PC-9 (cell line): ENCODE measurements around the gene MPPED2. TPM values are rescaled to one million over a fixed set of nuclear protein-coding genes. Genes with fewer than 3 reads are reported as not detected.

ENCODE experiments used
- BruUV-seq: library from RNA; stranded (reverse); fragments of 400-500 nt; replicated peaks from 2 replicates; lab custom pipeline; 2021; lab: Mats Ljungman, UMichigan
- CTCF ChIA-PET: fragments of 300-600 bp; sonication (Branson Sonifier 250); formaldehyde crosslinking; loops from one replicate; lab custom pipeline; 2022; ENCODE audit warnings: antibody characterized with exemption; lab: Charles Lee
- POLR2A ChIA-PET: fragments of 300-600 bp; sonication (Branson Sonifier 250); formaldehyde crosslinking; loops from one replicate; lab custom pipeline; 2022; ENCODE audit warnings: antibody characterized with exemption; ENCODE audit not compliant: unreplicated experiment; lab: Charles Lee
- DNase-seq, 2 experiments: peaks; one replicate each; pipeline versions ENCODE4 v3.0.0 to v3.0.0-alpha.2; 2015 to 2022; ENCODE audit warnings: mixed read lengths in 1 of 2
- H2AFZ ChIP-seq: fragments of 200-600 bp; sonication (generic); 2 replicates; pipeline ENCODE4 v1.8.1; 2017; ENCODE audit warnings: antibody characterized with exemption
- H3F3A ChIP-seq: fragments of 200-600 bp; sonication (generic); 2 replicates; pipeline ENCODE4 v1.8.1; 2017; ENCODE audit warnings: antibody characterized with exemption, mild to moderate bottlenecking, low read depth; ENCODE audit not compliant: insufficient read depth
- H3K27ac ChIP-seq: fragments of 200-600 bp; sonication (generic); 2 replicates; pipeline ENCODE4 v1.6.1; 2016; ENCODE audit warnings: mixed run types
- H3K27me3 ChIP-seq: fragments of 200-600 bp; sonication (generic); 2 replicates; pipeline ENCODE4 v1.6.1; 2016; ENCODE audit warnings: low read depth, mixed run types; ENCODE audit not compliant: insufficient read depth
- H3K36me3 ChIP-seq: fragments of 200-600 bp; sonication (generic); 2 replicates; pipeline ENCODE4 v1.6.1; 2016; ENCODE audit warnings: low read depth, mixed run types
- H3K4me1 ChIP-seq: fragments of 200-600 bp; sonication (generic); replicated peaks from 2 replicates; pipeline ENCODE4 v1.6.1; 2016; ENCODE audit warnings: mixed run types; ENCODE audit not compliant: insufficient read depth
- H3K4me2 ChIP-seq: fragments of 200-600 bp; sonication (generic); 2 replicates; pipeline ENCODE4 v1.6.1; 2017; ENCODE audit warnings: mixed run types
- H3K4me3 ChIP-seq: fragments of 200-600 bp; sonication (generic); 2 replicates; pipeline ENCODE4 v1.6.1; 2016; ENCODE audit warnings: mixed run types
- H3K79me2 ChIP-seq: fragments of 200-600 bp; sonication (generic); 2 replicates; pipeline ENCODE4 v1.6.1; 2017; ENCODE audit warnings: low read depth, mixed run types
- H3K9me2 ChIP-seq: fragments of 200-600 bp; sonication (generic); 2 replicates; pipeline ENCODE4 v1.8.1; 2017; ENCODE audit warnings: mild to moderate bottlenecking; ENCODE audit not compliant: insufficient read depth
- H3K9me3 ChIP-seq: fragments of 200-600 bp; sonication (generic); 2 replicates; pipeline ENCODE4 v1.8.1; 2016; ENCODE audit warnings: low read depth; ENCODE audit not compliant: insufficient read depth
- H4K20me1 ChIP-seq: fragments of 200-600 bp; sonication (generic); 2 replicates; pipeline ENCODE4 v1.8.1; 2017; ENCODE audit not compliant: insufficient read depth
- EZH2 ChIP-seq: fragments of 200-600 bp; sonication (generic); IDR thresholded peaks from 2 replicates; pipeline ENCODE4 v1.8.0; 2017; ENCODE audit warnings: antibody characterized with exemption, low read depth
- intact Hi-C: fragments of 100-400 bp; cut with micrococcal nuclease; formaldehyde crosslinking; loops from one replicate; pipeline ENCODE4 v1.10.0; 2022; ENCODE audit not compliant: unreplicated experiment
- total RNA-seq: library from RNA; stranded (reverse); gene quantifications from 2 replicates; pipeline ENCODE4 v1.2.3, GENCODE V29; 2021
- TF ChIP-seq, protein P1 (sequence below): fragments of 200-600 bp; sonication (generic); conservative IDR thresholded peaks from 2 replicates; pipeline ENCODE4 v1.6.1; 2017; ENCODE audit warnings: mixed run types, antibody characterized with exemption, mild to moderate bottlenecking, moderate library complexity

MPPED2 gene
- total RNA-seq, 1 experiment from 2014 or later, result not detected

DNA sequence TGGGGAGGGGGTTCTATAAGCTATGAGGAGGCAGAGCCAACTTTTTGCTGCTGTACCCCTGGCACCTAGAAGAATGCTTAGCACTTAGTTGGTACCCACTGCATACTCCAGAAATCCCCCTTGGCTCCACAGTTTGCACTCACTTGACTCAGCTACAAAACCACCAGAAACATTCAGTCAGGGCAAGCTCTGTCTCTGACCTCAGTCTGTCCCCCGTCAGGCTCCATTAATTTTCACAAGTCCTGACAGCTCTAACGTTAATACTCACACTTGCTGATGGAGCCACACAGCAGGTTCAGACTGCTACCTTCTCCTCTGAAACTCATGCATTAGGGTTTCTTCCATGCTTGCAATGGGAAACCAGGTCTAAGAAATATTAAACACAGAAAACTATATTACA, 81.7 kb downstream of the MPPED2 start:
- POLR2A ChIA-PET, result no interaction called here
- Histone ChIP-seq H4K20me1 (no peaks in the 10 kb centered on the region), H3K27ac (no peak overlapping the region), H3K27me3 (peaks cover 29% of the 10 kb centered on the region), H2AFZ (no peak overlapping the region), H3F3A (no peaks in the 10 kb centered on the region), H3K4me2 (no peak overlapping the region), H3K9me3 (no peaks in the 10 kb centered on the region), H3K9me2 (no peaks in the 10 kb centered on the region), H3K4me3 (no peak overlapping the region), H3K36me3 (no peaks in the 10 kb centered on the region), H3K79me2 (no peaks in the 10 kb centered on the region), H3K4me1 (no peaks in the 10 kb centered on the region)
- TF ChIP-seq, protein P1, sequence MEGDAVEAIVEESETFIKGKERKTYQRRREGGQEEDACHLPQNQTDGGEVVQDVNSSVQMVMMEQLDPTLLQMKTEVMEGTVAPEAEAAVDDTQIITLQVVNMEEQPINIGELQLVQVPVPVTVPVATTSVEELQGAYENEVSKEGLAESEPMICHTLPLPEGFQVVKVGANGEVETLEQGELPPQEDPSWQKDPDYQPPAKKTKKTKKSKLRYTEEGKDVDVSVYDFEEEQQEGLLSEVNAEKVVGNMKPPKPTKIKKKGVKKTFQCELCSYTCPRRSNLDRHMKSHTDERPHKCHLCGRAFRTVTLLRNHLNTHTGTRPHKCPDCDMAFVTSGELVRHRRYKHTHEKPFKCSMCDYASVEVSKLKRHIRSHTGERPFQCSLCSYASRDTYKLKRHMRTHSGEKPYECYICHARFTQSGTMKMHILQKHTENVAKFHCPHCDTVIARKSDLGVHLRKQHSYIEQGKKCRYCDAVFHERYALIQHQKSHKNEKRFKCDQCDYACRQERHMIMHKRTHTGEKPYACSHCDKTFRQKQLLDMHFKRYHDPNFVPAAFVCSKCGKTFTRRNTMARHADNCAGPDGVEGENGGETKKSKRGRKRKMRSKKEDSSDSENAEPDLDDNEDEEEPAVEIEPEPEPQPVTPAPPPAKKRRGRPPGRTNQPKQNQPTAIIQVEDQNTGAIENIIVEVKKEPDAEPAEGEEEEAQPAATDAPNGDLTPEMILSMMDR, result no peak
- no peak for TF ChIP-seq EZH2
- no peak for DNase-seq
- intact Hi-C loops, result no loop called here
- CTCF ChIA-PET, result no interaction called here
- no TSS peak for BruUV-seq

DNA sequence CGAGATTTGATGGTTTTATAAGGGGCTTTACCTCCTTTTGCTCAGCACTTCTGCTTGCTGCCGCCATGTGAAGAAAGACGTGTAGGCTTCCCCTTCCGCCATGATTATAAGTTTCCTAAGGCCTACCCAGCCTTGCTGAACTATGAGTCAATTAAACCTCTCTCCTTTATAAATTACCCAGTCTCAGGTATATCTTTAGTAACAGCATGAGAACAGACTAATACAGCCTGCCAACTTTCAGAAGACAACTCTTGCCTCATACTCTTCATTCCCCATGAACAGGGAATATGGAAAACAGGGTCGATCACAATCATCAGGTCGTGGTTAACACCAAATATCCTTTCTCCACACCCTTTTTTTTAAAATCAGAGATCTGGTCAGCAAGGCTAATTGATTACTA, 83.0 kb downstream of the MPPED2 start:
- DNase-seq, result no peak
- no peaks in the 10 kb centered on the region for H3K9me2 ChIP-seq
- H3K27me3 ChIP-seq, result peaks cover 24% of the 10 kb centered on the region
- intact Hi-C loops, result no loop called here
- no peak for TF ChIP-seq EZH2
- TF ChIP-seq, protein P1, result no peak
- ChIA-PET POLR2A (no interaction called here), CTCF (no interaction called here)
- no peaks in the 10 kb centered on the region for H3F3A ChIP-seq
- no peaks in the 10 kb centered on the region for H3K36me3 ChIP-seq
- H3K79me2 ChIP-seq, result no peaks in the 10 kb centered on the region
- H2AFZ ChIP-seq, result no peak overlapping the region
- no peak overlapping the region for H3K4me2 ChIP-seq
- H4K20me1 ChIP-seq, result no peaks in the 10 kb centered on the region
- H3K9me3 ChIP-seq, result no peaks in the 10 kb centered on the region
- H3K4me1 ChIP-seq, result no peaks in the 10 kb centered on the region
- no peak overlapping the region for H3K4me3 ChIP-seq
- H3K27ac ChIP-seq, result no peak overlapping the region
- no TSS peak for BruUV-seq

DNA sequence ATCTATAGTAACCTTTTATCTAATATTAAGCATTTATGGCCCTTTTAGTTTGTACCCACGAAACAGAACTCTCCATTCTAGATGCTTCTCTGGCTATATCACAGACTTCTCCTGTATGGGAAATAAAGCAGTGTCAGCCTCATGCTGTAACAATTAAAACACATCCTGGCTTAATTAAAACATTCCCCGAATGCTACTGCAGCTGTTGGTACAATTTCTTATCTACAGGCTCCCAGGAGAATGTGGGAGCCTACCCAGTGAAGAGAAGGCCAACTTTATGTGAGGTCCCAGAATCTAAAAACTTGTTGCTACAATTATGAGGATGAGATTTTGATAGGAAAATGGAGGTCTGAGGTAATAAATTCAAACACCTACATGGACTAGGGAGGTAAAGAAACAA, 83.8 kb downstream of the MPPED2 start:
- no peaks in the 10 kb centered on the region for H3K9me3 ChIP-seq
- no peaks in the 10 kb centered on the region for H3F3A ChIP-seq
- no peak overlapping the region for H2AFZ ChIP-seq
- no peaks in the 10 kb centered on the region for H4K20me1 ChIP-seq
- DNase-seq, result no peak
- no peak overlapping the region for H3K4me2 ChIP-seq
- H3K9me2 ChIP-seq, result no peaks in the 10 kb centered on the region
- ChIA-PET CTCF (no interaction called here), POLR2A (no interaction called here)
- H3K27ac ChIP-seq, result no peak overlapping the region
- no TSS peak for BruUV-seq
- no peak overlapping the region for H3K4me3 ChIP-seq
- H3K4me1 ChIP-seq, result no peaks in the 10 kb centered on the region
- no peaks in the 10 kb centered on the region for H3K79me2 ChIP-seq
- H3K27me3 ChIP-seq, result peaks cover 33% of the 10 kb centered on the region
- H3K36me3 ChIP-seq, result no peaks in the 10 kb centered on the region
- intact Hi-C loops, result no loop called here
- TF ChIP-seq, protein P1, result no peak
- no peak for TF ChIP-seq EZH2
